GM23338 (cell line): ENCODE data around the gene MBOAT1. TPM values are rescaled to one million over a fixed set of nuclear protein-coding genes. Genes with fewer than 3 reads are reported as not detected.

Source experiments
- ATAC-seq: fragments of 200-7000 bp; cut with Tn5 transposase; 3 replicates; pipeline ENCODE4 v1.9.1; 2020
- DNase-seq: peaks from one replicate; pipeline ENCODE4 v3.0.0-alpha.2; 2015; ENCODE audit warnings: low spot score
- H2AFZ ChIP-seq: fragments of 200-600 bp; sonication (generic); 2 replicates; pipeline ENCODE4 v1.8.0; 2016; ENCODE audit warnings: antibody characterized with exemption, mild to moderate bottlenecking, moderate library complexity
- H3F3A ChIP-seq: fragments of 200-600 bp; sonication (generic); replicated peaks from 2 replicates; pipeline ENCODE4 v1.8.0; 2017; ENCODE audit warnings: antibody characterized with exemption, mixed run types, low read depth
- H3K27ac ChIP-seq: fragments of 200-600 bp; sonication (generic); 2 replicates; pipeline ENCODE4 v1.6.1; 2016; ENCODE audit warnings: low read depth
- H3K27me3 ChIP-seq: fragments of 200-600 bp; sonication (generic); 2 replicates; pipeline ENCODE4 v1.8.0; 2016; ENCODE audit warnings: mild to moderate bottlenecking, mixed run types, moderate library complexity; ENCODE audit not compliant: insufficient read depth
- H3K36me3 ChIP-seq: fragments of 200-600 bp; sonication (generic); 2 replicates; pipeline ENCODE4 v1.8.0; 2016; ENCODE audit warnings: mild to moderate bottlenecking; ENCODE audit not compliant: insufficient read depth
- H3K4me1 ChIP-seq: fragments of 200-600 bp; sonication (generic); 2 replicates; pipeline ENCODE4 v1.8.0; 2016; ENCODE audit warnings: mild to moderate bottlenecking, moderate library complexity; ENCODE audit not compliant: insufficient read depth
- H3K4me2 ChIP-seq: fragments of 200-600 bp; sonication (generic); 2 replicates; pipeline ENCODE4 v1.7.1; 2017; ENCODE audit warnings: mixed run types
- H3K4me3 ChIP-seq: fragments of 200-600 bp; sonication (generic); 2 replicates; pipeline ENCODE4 v1.6.1; 2016; ENCODE audit warnings: mixed run types
- H3K79me2 ChIP-seq: fragments of 200-600 bp; sonication (generic); replicated peaks from 2 replicates; pipeline ENCODE4 v1.8.0; 2017; ENCODE audit warnings: mild to moderate bottlenecking; ENCODE audit not compliant: insufficient read depth
- H3K9me2 ChIP-seq: fragments of 200-600 bp; sonication (generic); 2 replicates; pipeline ENCODE4 v1.8.0; 2017; ENCODE audit not compliant: insufficient read depth
- H4K20me1 ChIP-seq: fragments of 200-600 bp; sonication (generic); replicated peaks from 2 replicates; pipeline ENCODE4 v1.8.0; 2017; ENCODE audit warnings: mild to moderate bottlenecking; ENCODE audit not compliant: insufficient read depth
- H3K27ac Mint-ChIP-seq: 2 replicates; pipeline ENCODE4 v1.8.0; 2020; ENCODE audit warnings: inconsistent platforms, mild to moderate bottlenecking, moderate library complexity, mixed read lengths
- H3K27me3 Mint-ChIP-seq: 3 replicates; pipeline ENCODE4 v1.8.0; 2022; ENCODE audit warnings: low read depth, mild to moderate bottlenecking, moderate library complexity, mixed read lengths, inconsistent platforms; ENCODE audit not compliant: insufficient read depth, poor library complexity
- H3K36me3 Mint-ChIP-seq: 3 replicates; pipeline ENCODE4 v1.8.0; 2021; ENCODE audit warnings: low read depth, mild to moderate bottlenecking, inconsistent platforms, moderate library complexity, mixed read lengths
- H3K4me1 Mint-ChIP-seq: 3 replicates; pipeline ENCODE4 v1.8.0; 2020; ENCODE audit warnings: mild to moderate bottlenecking, inconsistent platforms, mixed read lengths
- H3K4me3 Mint-ChIP-seq: 3 replicates; pipeline ENCODE4 v1.8.0; 2021; ENCODE audit warnings: moderate library complexity, mild to moderate bottlenecking, inconsistent platforms, mixed read lengths
- H3K9me3 Mint-ChIP-seq: 3 replicates; pipeline ENCODE4 v1.8.0; 2020; ENCODE audit warnings: moderate library complexity, mild to moderate bottlenecking, inconsistent platforms, mixed read lengths
- CREB1 ChIP-seq: fragments of 250-450 bp; sonication (Bioruptor Pico); IDR thresholded peaks from 2 replicates; pipeline ENCODE4 v1.5.0; 2020; ENCODE audit warnings: low read depth, mild to moderate bottlenecking, moderate library complexity
- CTCF ChIP-seq, 2 experiments: fragments of 200-600 bp in 1 of 2; sonication (generic) in 1 of 2; conservative IDR thresholded peaks; 2 replicates each; pipeline versions ENCODE4 v1.5.1 to v1.6.1; 2016 to 2017; ENCODE audit warnings: antibody characterized with exemption in 2 of 2, low read depth in 2 of 2, mild to moderate bottlenecking in 2 of 2, moderate library complexity in 1 of 2
- EZH2 ChIP-seq: fragments of 200-600 bp; sonication (generic); IDR thresholded peaks from one replicate; pipeline ENCODE4 v1.8.0; 2017; ENCODE audit warnings: antibody characterized with exemption, mild to moderate bottlenecking, low read depth; ENCODE audit not compliant: unreplicated experiment
- EZH2phosphoT487 ChIP-seq: fragments of 200-600 bp; sonication (generic); IDR thresholded peaks from one replicate; pipeline ENCODE4 v1.8.1; 2018; ENCODE audit warnings: antibody characterized with exemption; ENCODE audit not compliant: unreplicated experiment
- JUNB ChIP-seq: IDR thresholded peaks from one replicate; pipeline ENCODE4 v1.6.1; 2016; ENCODE audit warnings: antibody characterized with exemption; ENCODE audit not compliant: unreplicated experiment
- NANOG ChIP-seq: IDR thresholded peaks from 2 replicates; pipeline ENCODE4 v1.6.1; 2016; ENCODE audit warnings: antibody characterized with exemption, borderline replicate concordance
- POLR2AphosphoS5 ChIP-seq: IDR thresholded peaks from 2 replicates; pipeline ENCODE4 v1.6.1; 2016; ENCODE audit warnings: antibody characterized with exemption, low read depth
- REST ChIP-seq: IDR thresholded peaks from one replicate; pipeline ENCODE4 v1.6.1; 2018; ENCODE audit warnings: antibody characterized with exemption; ENCODE audit not compliant: unreplicated experiment
- STAT1 ChIP-seq: IDR thresholded peaks from one replicate; pipeline ENCODE4 v1.6.1; 2016; ENCODE audit warnings: antibody characterized with exemption; ENCODE audit not compliant: unreplicated experiment
- ZNF114 ChIP-seq: fragments of 250-450 bp; sonication (Bioruptor Pico); IDR thresholded peaks from 2 replicates; pipeline ENCODE4 v1.5.0; 2020; ENCODE audit warnings: mild to moderate bottlenecking, moderate library complexity
- ZNF331 ChIP-seq: fragments of 250-450 bp; sonication (Bioruptor Pico); IDR thresholded peaks from 2 replicates; pipeline ENCODE4 v1.5.0; 2020; ENCODE audit warnings: low read depth, mild to moderate bottlenecking, moderate library complexity
- ZNF462 ChIP-seq: fragments of 250-450 bp; sonication (Bioruptor Pico); IDR thresholded peaks from 2 replicates; pipeline ENCODE4 v1.5.0; 2020; ENCODE audit warnings: mild to moderate bottlenecking, moderate library complexity
- polyA plus RNA-seq: library from polyadenylated mRNA; unstranded; fragments of >200 nt; fragmentation: Nextera tagmentation; extraction: Ambion mirVana; gene quantifications from 2 replicates; pipeline ENCODE4 v1.2.1, GENCODE V29; 2016
- total RNA-seq: library from RNA; depleted of rRNA; stranded (reverse); fragments of >200 nt; shearing (Covaris generic); gene quantifications from 2 replicates; pipeline ENCODE4 v1.2.3, GENCODE V29; 2014
- TF ChIP-seq, protein P1 (sequence below): IDR thresholded peaks from 2 replicates; pipeline ENCODE4 v1.6.1; 2016; ENCODE audit warnings: antibody characterized with exemption

The MBOAT1 gene
- total and polyA plus RNA-seq, 2 experiments from 2014 or later: 3.8 to 18.6 TPM

DNA sequence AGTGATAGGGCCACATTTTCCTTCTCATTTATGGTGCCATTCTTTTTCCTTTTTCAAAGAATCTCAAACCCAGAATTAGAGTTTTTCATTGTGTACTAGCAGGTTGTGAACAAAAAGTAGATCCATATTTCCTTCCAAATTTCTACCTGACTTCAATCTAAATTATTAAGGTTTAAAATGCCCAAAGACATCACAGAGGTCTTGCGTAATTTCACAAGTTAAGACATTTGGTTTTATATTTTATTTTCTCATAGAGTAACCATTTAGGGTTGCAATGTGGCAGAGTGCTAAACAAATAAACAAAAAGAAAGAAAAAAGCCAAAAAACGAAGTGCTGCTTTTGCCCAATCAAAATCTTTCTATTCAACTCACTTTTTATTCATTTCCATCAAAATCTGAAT is 49.4 kb upstream of the MBOAT1 start:
- H3K4me3 ChIP-seq: no peak overlapping the region

More for the DNA sequence above, 49.4 kb upstream of the MBOAT1 start:
- Histone ChIP-seq H2AFZ (no peak overlapping the region), H3K4me2 (no peak overlapping the region), H4K20me1 (no peaks in the 10 kb centered on the region), H3K4me1 (no peaks in the 10 kb centered on the region), H3K27me3 (no peaks in the 10 kb centered on the region), H3K79me2 (no peaks in the 10 kb centered on the region), H3K27ac (no peak overlapping the region), H3F3A (no peaks in the 10 kb centered on the region), H3K36me3 (no peaks in the 10 kb centered on the region), H3K9me2 (0 out of 2 replicates have a peak, but pooled peaks cover 7% of the 10 kb centered on the region)
- Mint-ChIP-seq H3K4me3 (no peak overlapping the region), H3K27me3 (peaks cover 2% of the 10 kb centered on the region), H3K9me3 (peaks cover 4% of the 10 kb centered on the region; the same call in 2 of the 3 replicates), H3K27ac (no peak overlapping the region), H3K36me3 (no peaks in the 10 kb centered on the region), H3K4me1 (no peaks in the 10 kb centered on the region)
- ATAC-seq: no peak
- no peak for DNase-seq
- TF ChIP-seq REST (no peak), ZNF114 (CRISPR knock-in tag) (no peak), EZH2 (no peak), ZNF462 (CRISPR knock-in tag) (no peak), EZH2phosphoT487 (no peak), POLR2AphosphoS5 (no peak), NANOG (no peak), CREB1 (CRISPR knock-in tag) (no peak), STAT1 (no peak), CTCF (conservative IDR thresholded peaks at IDR 0.05; ENCODE audit: low read depth in 2 of 2) (no peak), JUNB (no peak), ZNF331 (CRISPR knock-in tag) (no peak)
- TF ChIP-seq, protein P1, sequence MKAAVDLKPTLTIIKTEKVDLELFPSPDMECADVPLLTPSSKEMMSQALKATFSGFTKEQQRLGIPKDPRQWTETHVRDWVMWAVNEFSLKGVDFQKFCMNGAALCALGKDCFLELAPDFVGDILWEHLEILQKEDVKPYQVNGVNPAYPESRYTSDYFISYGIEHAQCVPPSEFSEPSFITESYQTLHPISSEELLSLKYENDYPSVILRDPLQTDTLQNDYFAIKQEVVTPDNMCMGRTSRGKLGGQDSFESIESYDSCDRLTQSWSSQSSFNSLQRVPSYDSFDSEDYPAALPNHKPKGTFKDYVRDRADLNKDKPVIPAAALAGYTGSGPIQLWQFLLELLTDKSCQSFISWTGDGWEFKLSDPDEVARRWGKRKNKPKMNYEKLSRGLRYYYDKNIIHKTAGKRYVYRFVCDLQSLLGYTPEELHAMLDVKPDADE: no peak
